GM12878 (cell line): ENCODE data around the gene RPS6KL1. TPM values are rescaled to one million over a fixed set of nuclear protein-coding genes. Genes with fewer than 3 reads are reported as not detected.

Source experiments
- ATAC-seq: fragments of 200-7000 bp; cut with Tn5 transposase; 3 replicates; pipeline ENCODE4 v1.9.1; 2020; ENCODE audit warnings: mild to moderate bottlenecking, moderate library complexity
- BruUV-seq: library from RNA; stranded (reverse); fragments of 400-500 nt; replicated peaks from 2 replicates; lab custom pipeline; 2021; lab: Mats Ljungman, UMichigan
- CTCF ChIA-PET: fragments of 300-600 bp; sonication (Branson Sonifier 250); formaldehyde crosslinking; extraction: SDS; loops from one replicate; lab custom pipeline; 2021; ENCODE audit warnings: inconsistent platforms; lab: Yijun Ruan, JAX
- POLR2A ChIA-PET: fragments of 350-600 bp; formaldehyde crosslinking; extraction: SDS; loops from one replicate; lab custom pipeline; 2021; ENCODE audit warnings: inconsistent platforms; lab: Charles Lee
- RAD21 ChIA-PET: fragments of 300-600 bp; sonication (Branson Sonifier 250); formaldehyde crosslinking; loops from one replicate; lab custom pipeline; 2023; ENCODE audit warnings: antibody characterized with exemption; ENCODE audit not compliant: unreplicated experiment; lab: Charles Lee
- SMC1A ChIA-PET: fragments of 300-600 bp; sonication (Branson Sonifier 250); formaldehyde crosslinking; loops from one replicate; lab custom pipeline; 2023; ENCODE audit not compliant: unreplicated experiment, uncharacterized antibody; lab: Charles Lee
- DNase-seq: peaks from one replicate; pipeline ENCODE4 v3.0.0-alpha.2; 2011; ENCODE audit warnings: low read depth, low spot score
- FAIRE-seq: peaks from 3 replicates; lab custom pipeline; 2011; peaks lifted over from hg19 to GRCh38; lab: Jason Lieb, UNC
- H2AFZ ChIP-seq: 2 replicates; pipeline ENCODE4 v1.6.0; 2011; ENCODE audit warnings: low read depth, low read length, control low read depth; ENCODE audit not compliant: control insufficient read depth
- H3K27ac ChIP-seq: 2 replicates; pipeline ENCODE4 v1.5.1; 2011; ENCODE audit warnings: control low read depth; ENCODE audit not compliant: control insufficient read depth, insufficient read depth
- H3K27me3 ChIP-seq, 2 experiments: replicated peaks in 1 of 2; 2 replicates each; pipeline versions ENCODE4 v1.6.0 to v1.6.1; 2011; ENCODE audit warnings: low read length in 1 of 2; ENCODE audit not compliant: control insufficient read depth in 2 of 2, insufficient read depth in 2 of 2
- H3K36me3 ChIP-seq, 2 experiments: 2 replicates each; pipeline ENCODE4 v1.5.1; 2011; ENCODE audit warnings: low read length in 1 of 2; ENCODE audit not compliant: control insufficient read depth in 2 of 2, insufficient read depth in 2 of 2
- H3K4me1 ChIP-seq: 2 replicates; pipeline ENCODE4 v1.6.1; 2011; ENCODE audit warnings: mild to moderate bottlenecking, low read length, moderate library complexity, mixed read lengths; ENCODE audit not compliant: control insufficient read depth, insufficient read depth
- H3K4me2 ChIP-seq: 2 replicates; pipeline ENCODE4 v1.6.0; 2011; ENCODE audit warnings: control low read depth; ENCODE audit not compliant: control insufficient read depth, insufficient read depth
- H3K4me3 ChIP-seq: fragments of 200-600 bp; sonication (generic); 2 replicates; pipeline ENCODE4 v1.5.1; 2016
- H3K79me2 ChIP-seq: 2 replicates; pipeline ENCODE4 v1.6.0; 2011; ENCODE audit warnings: low read length; ENCODE audit not compliant: control insufficient read depth, insufficient read depth
- H3K9ac ChIP-seq: 2 replicates; pipeline ENCODE4 v1.8.0; 2011; ENCODE audit warnings: low read length, control low read depth, mixed read lengths; ENCODE audit not compliant: control insufficient read depth, insufficient read depth
- H3K9me3 ChIP-seq: replicated peaks from 3 replicates; pipeline ENCODE4 v1.5.1; 2011; ENCODE audit warnings: mild to moderate bottlenecking, low read length; ENCODE audit not compliant: control insufficient read depth, insufficient read depth
- H4K20me1 ChIP-seq: 2 replicates; pipeline ENCODE4 v1.6.0; 2011; ENCODE audit not compliant: control insufficient read depth, insufficient read depth
- ETV6 ChIP-seq, 2 experiments: fragments of 450-650 bp in 1 of 2; IDR thresholded peaks in 1 of 2; conservative IDR thresholded peaks in 1 of 2; 2 replicates each; pipeline ENCODE4 v1.6.1; 2014; ENCODE audit warnings: antibody characterized with exemption in 1 of 2, borderline replicate concordance in 1 of 2, low read depth in 1 of 2, mild to moderate bottlenecking in 1 of 2, moderate library complexity in 1 of 2
- FOS ChIP-seq: IDR thresholded peaks from 3 replicates; pipeline ENCODE4 v1.6.1; 2011; ENCODE audit warnings: borderline replicate concordance; ENCODE audit not compliant: insufficient read length; ENCODE audit errors: extremely low read depth
- HDAC2 ChIP-seq: fragments of 200-600 bp; sonication (generic); IDR thresholded peaks from 2 replicates; pipeline ENCODE4 v1.6.1; 2017
- whole genome bisulfite sequencing: methylation state at CpG from one replicate; pipeline ENCODE4 v1.1.6; 2016; ENCODE audit warnings: low lambda C conversion rate; ENCODE audit not compliant: insufficient replicate concordance, insufficient coverage; ENCODE audit errors: missing lambda C conversion rate; 5-methylcytosine and 5-hydroxymethylcytosine counted together
- in situ Hi-C: fragments of 300-500 bp; cut with MboI; formaldehyde crosslinking; loops from 9 replicates; pipeline ENCODE4 v1.14.3; 2018; ENCODE audit warnings: mixed read lengths
- intact Hi-C: fragments of 100-400 bp; cut with micrococcal nuclease; formaldehyde crosslinking; loops from one replicate; pipeline ENCODE4 v1.14.2; 2022; ENCODE audit not compliant: unreplicated experiment
- polyA plus RNA-seq, 11 experiments: library from polyadenylated mRNA; depleted of rRNA in 4 of 11; unstranded in 6 of 11; stranded (reverse) in 5 of 11; fragments of >200 nt; fragmentation: Nextera tagmentation in 4 of 11; fragmentation: Illumina TruSeq in 1 of 11; extraction: Ambion mirVana in 4 of 11; extraction: Trizol in 1 of 11; gene quantifications; 1 replicate in 1 of 11; 2 replicates in 10 of 11; pipeline versions ENCODE4 v1.2.1 to v1.2.3, GENCODE V29; 2011 to 2016; ENCODE audit warnings: inconsistent platforms in 2 of 11, missing spikeins in 2 of 11, low read depth in 1 of 11
- total RNA-seq, 4 experiments: library from RNA; depleted of rRNA in 3 of 4; stranded (reverse); fragments of >200 nt in 3 of 4; fragmentation: Illumina TruSeq in 1 of 4; extraction: Trizol in 1 of 4; gene quantifications; 2 replicates each; pipeline versions ENCODE4 v1.2.1 to v1.2.3, GENCODE V29; 2013 to 2021
- TF ChIP-seq, protein P1 (sequence below): fragments of 450-650 bp; IDR thresholded peaks from 2 replicates; pipeline ENCODE4 v1.6.1; 2017; ENCODE audit warnings: low read depth, mild to moderate bottlenecking, moderate library complexity
- TF ChIP-seq, protein P2 (sequence below): IDR thresholded peaks from 2 replicates; pipeline ENCODE4 v1.6.1; 2012; ENCODE audit warnings: low read depth, low read length, improper control_type of control experiment

Gene RPS6KL1
- total and polyA plus RNA-seq, 10 of the 15 experiments (the other 5 are each of a cell fraction or from before 2014, with no cell fraction given): 0.04 to 4.2 (median 2.0) TPM

DNA sequence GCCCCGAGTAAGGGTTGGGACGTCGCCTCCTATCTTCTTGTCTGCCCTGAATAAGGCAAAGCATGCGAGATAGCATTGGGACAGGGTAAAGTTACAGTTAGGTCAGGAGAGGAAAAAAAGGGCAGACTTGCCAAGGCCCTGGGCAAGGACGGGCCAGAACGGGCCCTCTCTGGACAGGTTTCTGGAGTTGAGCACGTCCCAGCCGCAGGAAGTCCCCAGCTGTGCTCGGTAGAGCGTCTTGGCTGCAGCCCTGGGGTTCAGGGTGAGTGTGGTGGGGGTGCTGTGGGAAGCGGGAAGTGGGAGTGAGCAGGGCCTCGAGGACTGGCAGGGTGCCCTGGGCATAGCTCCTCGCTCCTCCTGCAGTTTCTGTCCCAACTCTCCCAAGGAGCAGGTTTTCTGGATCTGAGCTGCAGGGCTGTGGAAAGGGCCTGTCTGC, 5.4 kb downstream of the RPS6KL1 start:
- in situ Hi-C loops: no loop called here
- no peak overlapping the region for H3K4me3 ChIP-seq
- FAIRE-seq (no peak), ATAC-seq (no peak), DNase-seq (no peak)
- H3K4me2 ChIP-seq: no peak overlapping the region
- 58% methylated on average over 13 of the region's 13 CpGs for WGBS
- H3K79me2 ChIP-seq: no peaks in the 10 kb centered on the region
- H3K9ac ChIP-seq: no peak overlapping the region
- intact Hi-C loops: no loop called here
- POLR2A ChIA-PET: no interaction called here
- SMC1A ChIA-PET: interaction anchor here (1.4 to 1.7 kb wide), 2 partner anchors 57 to 170 kb away, joined by 4 to 7 read pairs; no protein-coding TSS in a partner anchor
- no peaks in the 10 kb centered on the region for H4K20me1 ChIP-seq
- CTCF ChIA-PET: interaction anchor here (0.5 to 4.7 kb wide), 8 partner anchors 10 to 309 kb away, joined by 3 to 24 read pairs (median 4); no protein-coding TSS in a partner anchor
- BruUV-seq: no TSS peak
- H2AFZ ChIP-seq: no peak overlapping the region
- no peaks in the 10 kb centered on the region for H3K9me3 ChIP-seq
- RAD21 ChIA-PET: interaction anchor here (0.6 to 2.5 kb wide), 5 partner anchors 12 to 171 kb away, joined by 4 to 8 read pairs (median 5); no protein-coding TSS in a partner anchor
- TF ChIP-seq, protein P1, sequence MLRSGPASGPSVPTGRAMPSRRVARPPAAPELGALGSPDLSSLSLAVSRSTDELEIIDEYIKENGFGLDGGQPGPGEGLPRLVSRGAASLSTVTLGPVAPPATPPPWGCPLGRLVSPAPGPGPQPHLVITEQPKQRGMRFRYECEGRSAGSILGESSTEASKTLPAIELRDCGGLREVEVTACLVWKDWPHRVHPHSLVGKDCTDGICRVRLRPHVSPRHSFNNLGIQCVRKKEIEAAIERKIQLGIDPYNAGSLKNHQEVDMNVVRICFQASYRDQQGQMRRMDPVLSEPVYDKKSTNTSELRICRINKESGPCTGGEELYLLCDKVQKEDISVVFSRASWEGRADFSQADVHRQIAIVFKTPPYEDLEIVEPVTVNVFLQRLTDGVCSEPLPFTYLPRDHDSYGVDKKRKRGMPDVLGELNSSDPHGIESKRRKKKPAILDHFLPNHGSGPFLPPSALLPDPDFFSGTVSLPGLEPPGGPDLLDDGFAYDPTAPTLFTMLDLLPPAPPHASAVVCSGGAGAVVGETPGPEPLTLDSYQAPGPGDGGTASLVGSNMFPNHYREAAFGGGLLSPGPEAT: no peak
- TF ChIP-seq, protein P2, sequence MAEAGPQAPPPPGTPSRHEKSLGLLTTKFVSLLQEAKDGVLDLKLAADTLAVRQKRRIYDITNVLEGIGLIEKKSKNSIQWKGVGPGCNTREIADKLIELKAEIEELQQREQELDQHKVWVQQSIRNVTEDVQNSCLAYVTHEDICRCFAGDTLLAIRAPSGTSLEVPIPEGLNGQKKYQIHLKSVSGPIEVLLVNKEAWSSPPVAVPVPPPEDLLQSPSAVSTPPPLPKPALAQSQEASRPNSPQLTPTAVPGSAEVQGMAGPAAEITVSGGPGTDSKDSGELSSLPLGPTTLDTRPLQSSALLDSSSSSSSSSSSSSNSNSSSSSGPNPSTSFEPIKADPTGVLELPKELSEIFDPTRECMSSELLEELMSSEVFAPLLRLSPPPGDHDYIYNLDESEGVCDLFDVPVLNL: no peak
- TF ChIP-seq FOS (no peak), ETV6 (conservative IDR thresholded peaks at IDR 0.05 in 1 of 2, IDR thresholded peaks at IDR 0.05 in 1 of 2; ENCODE audit: borderline replicate concordance in 1 of 2, low read depth in 1 of 2) (no peak), HDAC2 (no peak)
- no peaks in the 10 kb centered on the region for H3K4me1 ChIP-seq
- H3K27ac ChIP-seq: no peak overlapping the region
- no peaks in the 10 kb centered on the region for H3K27me3 ChIP-seq
- H3K36me3 ChIP-seq: no peaks in the 10 kb centered on the region
